KOPT-K1 (cell line): Measurements from ENCODE around the gene SFN.
"Not testable (repeated sequence)": the region's sequence is repeated elsewhere in the genome, so short reads cannot be mapped to it uniquely, and the experiment has no call there.

Source experiments
- H3K27ac ChIP-seq: fragments of 200-600 bp; sonication (generic); 2 replicates; pipeline ENCODE4 v1.5.1; 2016; ENCODE audit warnings: antibody characterized with exemption, mild to moderate bottlenecking, low read depth, low read length; ENCODE audit not compliant: poor library complexity, severe bottlenecking
- H3K36me3 ChIP-seq: fragments of 200-600 bp; sonication (generic); 2 replicates; pipeline ENCODE4 v1.5.1; 2017; ENCODE audit warnings: antibody characterized with exemption, mild to moderate bottlenecking, low read length, moderate library complexity; ENCODE audit not compliant: insufficient read depth
- H3K9me3 ChIP-seq: fragments of 200-600 bp; sonication (generic); 2 replicates; pipeline ENCODE4 v1.5.1; 2017; ENCODE audit warnings: antibody characterized with exemption, low read length, mild to moderate bottlenecking; ENCODE audit not compliant: insufficient read depth, poor library complexity, severe bottlenecking

Gene SFN

DNA sequence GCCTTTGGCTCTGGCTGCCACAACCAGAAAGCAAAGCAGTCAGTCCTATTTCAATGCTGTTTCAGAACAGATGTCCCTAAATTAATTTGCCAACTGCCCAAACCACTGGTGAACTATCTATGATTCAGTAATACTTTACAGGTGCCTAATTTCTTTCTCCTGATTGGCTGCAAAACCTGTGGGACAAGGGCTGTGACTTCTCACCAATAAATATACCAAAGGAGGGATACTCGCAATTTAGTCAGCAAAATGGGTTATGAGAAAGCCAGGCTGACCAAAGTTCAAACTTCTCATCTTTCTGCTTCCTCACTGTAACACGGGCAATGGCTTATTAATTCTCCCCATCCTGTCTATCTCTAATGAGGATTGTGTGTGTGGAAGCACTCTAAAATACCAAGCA is 14.4 kb downstream of the SFN start:
- Histone ChIP-seq H3K9me3 (no peaks in the 10 kb centered on the region), H3K27ac (peak overlapping the region; percentile 13), H3K36me3 (peaks cover 72% of the 10 kb centered on the region)

DNA sequence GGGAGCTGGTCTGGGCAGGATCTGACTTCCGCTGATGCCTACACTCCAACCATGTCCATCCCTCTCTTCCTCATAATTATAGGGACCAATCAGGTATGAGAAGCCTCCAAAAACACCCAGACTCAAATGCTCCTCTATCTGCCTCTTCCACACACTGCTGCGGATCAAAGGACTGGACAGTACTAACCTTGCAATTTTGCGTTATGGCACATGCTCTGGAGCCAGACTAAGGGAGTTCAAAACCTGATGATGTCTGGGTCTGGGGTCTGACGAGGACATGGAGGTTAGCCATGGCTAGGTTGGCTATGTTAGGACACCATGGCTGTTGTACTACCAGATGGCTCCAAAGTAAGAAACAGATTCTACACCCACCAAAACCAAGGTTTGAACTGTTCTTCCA is 16.8 kb downstream of the SFN start:
- Histone ChIP-seq H3K27ac (no peak overlapping the region), H3K9me3 (no peaks in the 10 kb centered on the region), H3K36me3 (peaks cover 97% of the 10 kb centered on the region)

DNA sequence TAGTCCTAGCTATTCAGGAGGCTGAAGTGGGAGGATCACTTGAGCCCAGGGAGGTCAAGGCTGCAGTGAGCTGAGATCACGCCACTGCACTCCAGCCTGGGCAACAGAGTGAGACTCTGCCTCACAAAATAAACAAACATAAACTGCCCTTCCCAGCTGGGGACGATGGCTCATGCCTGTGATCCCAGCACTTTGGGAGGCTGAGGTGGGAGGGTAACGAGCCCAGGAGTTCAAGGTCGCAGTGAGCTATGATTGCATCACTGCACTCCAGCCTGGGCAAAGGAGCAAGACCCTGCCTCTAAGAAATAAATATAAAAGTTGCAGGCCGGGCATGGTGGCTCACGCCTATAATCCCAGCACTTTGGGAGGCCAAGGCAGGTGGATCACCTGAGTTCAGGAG is 18.7 kb downstream of the SFN start:
- not testable (repeated sequence) for H3K9me3 ChIP-seq, H3K27ac ChIP-seq
- peaks cover 99% of the 10 kb centered on the region for H3K36me3 ChIP-seq

DNA sequence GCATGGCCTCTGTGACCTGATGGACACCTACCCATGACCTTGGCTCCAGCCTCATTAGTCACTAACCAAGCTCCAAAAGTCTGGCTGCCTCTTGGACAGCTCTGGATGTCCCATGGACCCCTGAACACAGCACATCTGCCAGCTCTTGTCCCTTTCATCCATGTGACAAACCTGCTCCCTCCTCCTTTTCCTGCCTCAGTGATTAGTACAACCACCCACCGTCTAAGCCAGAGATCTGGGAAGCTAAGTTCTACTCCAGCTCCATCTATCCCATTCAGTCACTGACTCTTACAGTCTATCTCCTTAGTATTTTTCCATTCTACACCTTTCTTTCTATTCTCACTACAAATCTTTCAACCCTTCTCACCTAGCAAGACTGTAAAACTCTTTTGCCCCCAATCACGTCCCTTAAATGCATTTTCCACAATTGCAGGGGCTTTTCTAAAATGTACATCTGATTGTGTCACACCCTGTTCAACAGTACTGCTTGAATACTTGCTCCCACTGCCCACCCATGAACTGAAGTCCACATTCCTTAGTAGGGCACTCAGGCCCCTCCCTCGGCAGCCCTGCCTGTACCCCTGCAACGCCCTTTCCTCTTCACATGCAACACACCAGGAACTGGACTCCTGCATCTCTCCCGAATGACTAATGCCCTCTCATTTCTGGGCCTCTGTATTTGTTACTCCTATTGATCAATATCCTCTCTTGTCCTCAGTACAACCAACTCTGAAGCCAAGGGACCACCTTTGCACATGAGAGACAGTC is 19.9 kb downstream of the SFN start:
- peaks cover 97% of the 10 kb centered on the region for H3K36me3 ChIP-seq
- no peaks in the 10 kb centered on the region for H3K9me3 ChIP-seq
- no peak overlapping the region for H3K27ac ChIP-seq

DNA sequence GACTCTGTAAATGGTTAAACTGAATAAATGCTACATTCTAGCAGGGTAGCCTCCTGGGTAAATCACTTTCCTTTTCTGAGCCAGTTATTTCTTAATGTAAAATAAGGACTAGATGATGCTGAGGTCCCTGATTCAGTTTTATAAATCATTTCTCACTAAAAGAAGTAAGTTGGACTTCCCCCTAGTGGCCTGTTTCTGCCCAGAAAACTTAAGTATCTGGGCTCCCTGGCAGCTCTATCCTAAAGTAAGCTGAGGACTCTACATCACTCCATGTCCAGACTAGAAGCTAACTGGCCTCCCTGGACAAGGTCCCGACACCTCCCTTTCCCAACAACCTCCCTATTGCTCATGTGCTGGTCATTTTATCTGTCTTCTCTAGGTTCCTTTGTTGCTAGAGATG is 24.2 kb downstream of the SFN start:
- Histone ChIP-seq H3K36me3 (peaks cover 71% of the 10 kb centered on the region), H3K27ac (no peak overlapping the region), H3K9me3 (no peaks in the 10 kb centered on the region)

DNA sequence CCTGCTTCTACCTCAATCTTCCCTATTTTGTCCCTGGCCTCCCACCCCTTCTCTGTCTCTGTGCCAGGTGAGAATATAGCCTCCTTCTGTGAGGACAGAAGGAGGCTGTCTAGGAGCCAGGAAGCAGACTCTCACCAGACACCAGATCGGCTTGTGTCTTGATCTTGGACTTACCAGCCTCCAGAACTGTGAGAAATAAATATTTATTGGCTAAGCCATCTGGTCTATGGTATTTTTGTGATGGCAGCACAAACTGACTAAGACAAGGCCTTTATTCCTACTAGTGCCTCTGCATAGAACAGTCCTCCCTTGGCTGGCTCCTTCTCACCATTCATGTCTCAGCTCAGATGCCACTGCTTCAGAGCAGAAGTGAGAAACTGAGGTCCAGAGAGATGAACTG is 25.3 kb downstream of the SFN start:
- Histone ChIP-seq H3K36me3 (peaks cover 71% of the 10 kb centered on the region), H3K9me3 (no peaks in the 10 kb centered on the region), H3K27ac (no peak overlapping the region)

DNA sequence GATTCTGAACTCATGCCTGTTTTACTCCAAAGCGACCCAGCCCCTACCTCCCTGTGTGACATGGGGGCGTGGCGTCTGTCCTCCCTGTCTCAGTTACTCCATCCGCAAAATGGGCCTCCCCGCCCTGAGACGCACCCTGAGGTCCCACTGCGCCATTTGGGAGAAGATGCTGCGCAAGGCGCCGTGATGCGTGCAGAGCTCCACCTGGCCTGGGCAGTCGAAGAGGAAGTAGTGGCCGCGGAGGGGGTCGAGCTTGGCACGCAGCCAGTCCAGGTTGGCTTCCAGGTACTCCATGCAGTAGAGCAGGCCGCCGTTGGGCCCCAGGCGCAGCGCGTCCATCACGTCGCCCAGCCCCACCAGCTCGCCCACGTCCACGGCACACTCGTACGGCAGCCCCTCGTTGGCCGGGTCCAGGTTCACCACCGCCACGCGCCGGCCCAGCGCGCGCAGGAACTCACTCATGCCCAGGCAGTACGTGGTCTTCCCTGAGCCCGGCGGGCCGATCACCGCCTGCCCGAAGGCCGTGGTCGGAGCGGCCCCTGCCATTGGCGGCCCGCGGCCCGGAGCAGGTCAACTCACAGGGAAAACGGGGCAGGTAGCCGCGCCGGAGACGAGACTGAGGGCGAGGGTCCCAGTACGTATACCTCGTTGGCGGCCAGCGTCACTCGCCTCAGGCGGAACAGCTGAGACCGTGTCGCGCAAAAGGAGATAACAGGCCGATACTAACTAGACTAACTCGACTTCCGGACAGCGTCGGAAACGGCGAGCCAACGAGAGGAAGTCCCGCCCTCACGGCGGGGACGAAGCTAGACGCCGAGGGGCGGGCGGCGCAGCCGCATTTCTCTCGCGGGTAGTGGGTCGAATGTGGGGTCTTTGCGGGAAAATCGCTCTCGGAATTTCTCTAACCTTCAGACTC is 26.9 kb downstream of the SFN start, which contains the start of gene GPN2:
Gene GPN2, minus strand, starts transcription at position 733 of the 916 bp plus-strand sequence. Its CDS starts 187 bp downstream, at position 546.
- Histone ChIP-seq H3K27ac (peak within 1 kb of the TSS; percentile 76), H3K9me3 (no peaks in the 10 kb centered on the region), H3K36me3 (peaks cover 71% of the 10 kb centered on the region)

DNA sequence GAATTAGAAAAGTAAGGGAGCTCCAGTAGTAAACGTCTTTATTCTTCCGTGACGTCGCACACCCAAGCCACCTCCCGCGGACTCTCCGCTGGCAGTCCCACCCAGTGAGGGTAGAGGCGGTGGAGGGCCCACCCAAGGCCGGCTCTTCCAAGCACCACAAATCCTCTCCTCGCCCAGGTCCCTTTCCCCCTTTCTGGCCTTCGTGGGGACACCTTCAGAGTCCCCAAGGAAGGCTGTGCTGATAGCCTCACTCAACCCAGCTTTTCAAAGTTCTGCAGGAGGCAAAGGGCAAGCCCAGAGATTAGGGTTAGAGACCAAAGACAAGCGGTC is 27.5 kb downstream of the SFN start:
- H3K27ac ChIP-seq, result peak overlapping the region; percentile 76

DNA sequence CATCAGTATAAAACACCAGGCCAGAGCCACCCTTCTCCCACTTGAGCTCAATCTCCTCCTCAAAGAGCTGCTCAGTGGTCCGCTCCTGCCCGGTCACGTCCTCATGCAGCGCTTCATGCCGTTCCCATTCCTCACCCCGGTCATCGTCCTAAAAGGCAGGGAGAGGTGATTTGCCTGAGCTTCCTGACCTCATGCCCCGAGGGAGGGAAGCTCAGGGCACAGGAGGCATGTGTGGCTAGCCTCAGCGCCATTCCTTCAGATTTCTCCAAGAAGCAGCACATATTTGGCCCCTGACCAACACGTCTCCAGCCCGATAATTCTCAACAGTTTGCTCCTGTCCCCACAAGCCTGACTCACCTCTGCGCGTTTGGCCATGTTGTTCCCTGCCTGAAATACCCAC is 31.3 kb downstream of the SFN start:
- Histone ChIP-seq H3K9me3 (no peaks in the 10 kb centered on the region), H3K36me3 (peaks cover 58% of the 10 kb centered on the region), H3K27ac (no peak overlapping the region)

More for the DNA sequence above, 27.5 kb downstream of the SFN start:
- Histone ChIP-seq H3K36me3 (peaks cover 71% of the 10 kb centered on the region), H3K9me3 (no peaks in the 10 kb centered on the region)

DNA sequence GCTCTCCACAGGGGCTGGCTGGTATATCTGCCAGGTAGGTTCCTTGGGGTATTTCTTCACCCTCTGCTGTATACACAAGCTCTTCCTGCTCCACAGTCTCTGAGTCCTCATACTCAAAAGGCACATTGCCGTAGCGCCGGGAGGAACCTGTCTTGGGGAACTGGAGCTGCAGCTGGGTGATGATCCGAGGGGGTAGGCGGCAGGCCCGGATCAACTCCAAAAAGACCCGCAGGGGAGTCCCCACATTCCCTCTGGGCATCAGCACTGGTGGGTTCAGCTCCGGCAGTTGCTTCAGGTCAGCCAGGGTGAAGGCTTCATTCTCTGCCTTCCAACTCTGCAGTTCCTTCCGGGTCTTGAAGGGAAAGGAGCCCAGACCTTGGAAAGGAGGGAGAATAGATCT is 34.4 kb downstream of the SFN start:
- H3K27ac ChIP-seq, result no peak overlapping the region
- H3K9me3 ChIP-seq, result no peaks in the 10 kb centered on the region
- peaks cover 53% of the 10 kb centered on the region for H3K36me3 ChIP-seq

DNA sequence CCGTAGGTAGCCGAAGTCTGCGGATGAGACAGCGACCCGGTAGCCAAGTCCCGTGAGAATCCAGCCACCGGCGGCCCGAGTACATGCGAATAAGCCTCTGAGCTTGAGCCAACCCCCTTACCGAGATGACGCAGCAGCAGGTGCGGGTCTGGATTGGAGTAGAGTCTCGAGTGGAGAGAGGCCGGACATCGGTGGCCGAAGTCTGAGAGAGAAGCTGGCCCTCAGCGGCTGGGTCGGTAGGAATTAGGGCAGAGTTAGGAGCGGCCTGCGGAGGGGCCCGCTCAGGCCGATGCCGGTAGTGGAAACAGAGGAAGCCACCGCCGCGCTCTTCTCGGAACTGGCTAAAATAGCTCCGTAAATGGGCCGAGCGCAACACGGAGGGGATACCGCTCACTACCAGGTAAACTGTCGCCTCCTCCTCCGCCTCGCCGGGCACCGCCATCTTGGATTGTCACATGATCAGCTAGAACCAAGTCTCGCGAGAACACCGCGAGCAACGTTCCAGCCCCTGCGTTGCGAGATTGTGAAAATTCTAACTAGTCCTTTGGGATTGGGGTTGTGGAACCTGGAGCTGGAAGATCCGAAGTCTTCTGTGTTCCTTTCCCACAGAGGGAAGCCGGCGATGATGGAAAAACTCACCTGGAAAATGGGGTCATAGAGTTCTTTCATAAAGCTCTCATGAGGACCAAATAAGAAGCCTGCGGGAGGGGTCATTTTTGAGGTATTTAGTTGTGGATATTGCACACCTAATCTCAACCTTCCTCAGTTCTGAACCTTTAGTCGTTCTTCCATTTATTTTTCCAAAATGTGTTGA is 37.3 kb downstream of the SFN start, which contains the start of gene GPATCH3:
Gene GPATCH3, minus strand, starts transcription at position 467 of the 814 bp plus-strand sequence. Its CDS starts 25 bp downstream, at position 442.
- H3K36me3 ChIP-seq, result peaks cover 25% of the 10 kb centered on the region; the same call in 1 of the 2 replicates
- H3K9me3 ChIP-seq, result no peaks in the 10 kb centered on the region
- H3K27ac ChIP-seq, result peak within 1 kb of the TSS; percentile 70

DNA sequence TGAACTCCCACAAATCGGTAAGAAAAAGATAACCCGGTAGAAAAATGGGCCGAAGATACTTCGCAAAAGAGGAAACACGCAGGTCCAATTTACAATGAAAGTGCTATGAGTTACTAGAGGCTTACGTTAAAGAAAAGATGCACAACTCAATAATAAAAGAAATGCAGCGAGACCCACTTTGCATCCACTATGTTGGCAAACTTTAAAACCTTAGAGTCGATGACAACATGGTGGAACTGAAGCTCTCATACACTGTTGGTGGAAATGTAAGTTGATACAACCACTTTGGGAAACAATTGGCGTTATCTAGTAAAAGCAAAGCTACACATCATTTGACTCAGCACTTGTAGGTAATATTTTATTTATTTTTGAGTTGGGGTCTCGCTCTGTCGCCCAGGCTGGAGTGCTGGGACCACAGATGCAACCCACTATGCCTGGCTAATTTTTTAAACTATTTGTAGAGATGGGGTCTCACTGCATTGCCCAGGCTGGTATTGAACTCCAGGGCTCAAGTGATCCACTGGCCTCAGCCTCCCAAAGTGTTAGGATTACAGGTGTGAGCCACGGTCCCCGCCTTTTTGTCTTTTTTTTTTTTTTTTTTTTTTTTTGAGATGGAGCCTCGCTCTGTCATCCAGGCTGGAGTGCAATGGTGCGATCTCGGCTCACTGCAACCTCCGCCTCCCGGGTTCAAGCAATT is 38.0 kb downstream of the SFN start:
- Histone ChIP-seq H3K9me3 (no peaks in the 10 kb centered on the region), H3K27ac (peak overlapping the region; percentile 70), H3K36me3 (peaks cover 19% of the 10 kb centered on the region; the same call in 1 of the 2 replicates)

DNA sequence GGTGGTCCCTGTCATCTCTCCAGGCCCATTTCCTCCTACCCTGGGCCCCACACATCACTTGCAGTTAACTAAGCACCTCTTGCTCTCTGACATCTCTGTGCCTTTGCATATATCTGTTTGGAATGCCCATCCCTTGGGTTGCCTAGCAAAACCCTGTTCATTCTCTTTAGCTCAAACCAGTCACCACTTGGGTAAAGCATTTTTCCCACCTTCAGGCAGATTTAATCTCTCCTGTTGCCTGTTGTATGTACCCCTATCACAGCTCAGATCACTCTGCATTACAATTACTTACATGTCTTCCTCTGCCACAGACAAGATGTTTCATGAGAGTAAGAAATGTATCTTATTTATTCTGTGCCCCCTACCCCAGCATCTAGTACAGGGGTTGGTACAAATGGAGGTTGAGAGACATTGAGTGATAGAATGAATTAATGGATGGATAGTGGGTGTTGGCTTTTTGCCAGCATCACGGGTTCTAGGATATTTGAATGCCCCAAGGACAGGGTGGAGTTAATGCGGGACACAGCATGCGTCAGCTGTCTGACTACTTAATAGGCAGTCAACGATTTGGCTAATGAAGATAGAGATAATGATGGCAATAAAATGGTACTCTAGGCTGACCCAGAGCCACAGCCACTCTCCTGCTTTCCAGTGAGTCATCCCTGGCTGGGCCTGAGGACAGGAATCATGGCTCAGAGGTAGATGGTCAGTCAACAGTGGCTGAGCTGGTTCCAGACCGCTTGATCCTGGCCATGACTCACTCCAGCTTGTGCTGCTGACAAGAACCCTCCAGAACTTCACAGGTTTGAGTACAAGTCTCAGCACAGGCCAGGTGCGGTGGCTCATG is 44.3 kb downstream of the SFN start:
- no peaks in the 10 kb centered on the region for H3K9me3 ChIP-seq
- no peaks in the 10 kb centered on the region for H3K36me3 ChIP-seq
- no peak overlapping the region for H3K27ac ChIP-seq
